ENCODE results near the gene TRAK1.

- TF ChIP-seq CTCF (conservative IDR thresholded peaks at IDR 0.05; ENCODE audit: low read length) = no peak
- no peak for TF ChIP-seq EZH2phosphoT487 (IDR thresholded peaks at IDR 0.05; ENCODE audit: borderline replicate concordance, low read depth, low read length)
These were observed 8.0 kb downstream of the TRAK1 start for GRCh38 chr3:42099020-42099765.

Data from OCI-LY7 (cell line).